H54 (cell line): ENCODE measurements around the gene COBL.

Source experiments
- DNase-seq: peaks from one replicate; pipeline ENCODE4 v3.0.0; 2011; ENCODE audit warnings: low spot score, mixed read lengths; ENCODE audit not compliant: insufficient read length
- FAIRE-seq: peaks from 3 replicates; lab custom pipeline; 2011; peaks lifted over from hg19 to GRCh38; lab: Jason Lieb, UNC
- POLR2A ChIP-seq: IDR thresholded peaks from 2 replicates; pipeline ENCODE4 v1.6.1; 2011; ENCODE audit warnings: low read depth, mild to moderate bottlenecking, low read length

Gene COBL

GRCh38 chr7:51288896-51289622 lies 27.6 kb downstream of the COBL start:
- TF ChIP-seq POLR2A: no peak
- FAIRE-seq: no peak
- DNase-seq: no peak

GRCh38 chr7:51286401-51286800 lies 30.2 kb downstream of the COBL start:
- TF ChIP-seq POLR2A: no peak
- no peak for DNase-seq
- no peak for FAIRE-seq

GRCh38 chr7:51280156-51280555 lies 36.5 kb downstream of the COBL start:
- DNase-seq (no peak), FAIRE-seq (no peak)
- TF ChIP-seq POLR2A: no peak

- FAIRE-seq (no peak), DNase-seq (no peak)
Measured at GRCh38 chr7:51279391-51280023, 37.1 kb downstream of the COBL start.

DNA sequence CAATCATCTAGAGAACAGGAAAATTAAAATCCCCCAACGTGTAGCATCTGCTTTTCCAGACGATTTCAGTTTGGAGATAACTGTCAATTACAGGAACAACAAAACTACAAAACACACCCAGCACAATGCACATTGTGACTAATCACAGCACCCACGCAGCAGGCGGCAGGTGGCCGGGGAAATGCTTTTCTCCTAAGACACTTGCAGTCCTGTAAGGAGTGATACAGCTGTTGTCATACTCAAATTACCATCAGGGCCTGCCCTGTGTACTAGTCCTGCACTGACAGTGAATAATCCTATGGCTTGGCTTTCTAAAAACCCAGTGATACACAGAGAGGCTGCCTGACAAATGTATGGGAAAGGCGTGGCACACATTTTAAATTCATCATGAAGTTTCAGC lies 37.8 kb downstream of the COBL start:
- no peak for TF ChIP-seq POLR2A
- FAIRE-seq (no peak), DNase-seq (no peak)

More at GRCh38 chr7:51279391-51280023, 37.1 kb downstream of the COBL start:
- TF ChIP-seq POLR2A: no peak

- FAIRE-seq (no peak), DNase-seq (no peak)
- no peak for TF ChIP-seq POLR2A
Measured at GRCh38 chr7:51276967-51277366, 39.6 kb downstream of the COBL start.

GRCh38 chr7:51276091-51276605 lies 40.5 kb downstream of the COBL start:
- no peak for TF ChIP-seq POLR2A
- DNase-seq (no peak), FAIRE-seq (no peak)

DNA sequence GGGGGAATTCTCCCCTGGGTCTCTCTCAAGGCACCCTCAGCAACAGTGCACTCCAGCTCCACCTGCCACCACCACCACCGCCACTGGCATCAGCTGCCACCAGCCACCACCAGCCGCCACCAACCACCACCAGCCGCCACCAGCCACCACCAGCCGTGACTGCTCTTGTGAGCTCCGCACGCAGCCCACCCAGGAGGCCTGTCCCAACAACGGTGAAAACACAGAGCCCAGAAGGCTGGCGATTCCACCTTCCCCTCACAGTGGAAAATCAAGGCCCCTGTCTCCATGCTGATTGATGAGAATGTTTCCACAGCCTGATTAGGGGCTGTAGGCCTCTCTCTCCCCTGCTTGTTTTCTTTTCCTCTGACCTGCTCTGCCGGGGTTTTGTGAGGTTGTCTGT lies 41.1 kb downstream of the COBL start:
- no peak for TF ChIP-seq POLR2A
- no peak for FAIRE-seq
- no peak for DNase-seq

- DNase-seq (no peak), FAIRE-seq (no peak)
- no peak for TF ChIP-seq POLR2A
Measured at GRCh38 chr7:51274955-51275354, 41.7 kb downstream of the COBL start.

DNA sequence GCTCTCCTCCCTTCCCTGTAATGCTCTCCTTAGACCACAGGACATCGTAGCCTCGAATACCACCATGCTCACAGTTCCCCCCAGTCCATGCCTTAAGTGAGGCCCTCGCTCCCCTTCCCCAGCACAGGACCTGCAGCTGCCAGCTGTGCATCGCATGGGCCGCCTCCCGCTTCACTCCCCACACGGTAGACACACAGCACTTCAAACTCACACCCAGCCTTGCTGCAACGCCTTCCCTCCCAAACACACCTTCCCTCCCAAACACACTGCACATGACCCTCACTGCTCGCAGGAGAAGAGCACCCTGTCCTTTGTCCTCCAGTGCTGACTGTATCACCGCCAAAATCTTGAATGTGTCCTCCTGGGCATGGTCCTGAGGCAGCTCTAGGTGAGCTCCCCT lies 42.6 kb downstream of the COBL start:
- no peak for TF ChIP-seq POLR2A
- FAIRE-seq: no peak
- DNase-seq: no peak

GRCh38 chr7:51273360-51273759 lies 43.2 kb downstream of the COBL start:
- TF ChIP-seq POLR2A: no peak
- FAIRE-seq: no peak

DNA sequence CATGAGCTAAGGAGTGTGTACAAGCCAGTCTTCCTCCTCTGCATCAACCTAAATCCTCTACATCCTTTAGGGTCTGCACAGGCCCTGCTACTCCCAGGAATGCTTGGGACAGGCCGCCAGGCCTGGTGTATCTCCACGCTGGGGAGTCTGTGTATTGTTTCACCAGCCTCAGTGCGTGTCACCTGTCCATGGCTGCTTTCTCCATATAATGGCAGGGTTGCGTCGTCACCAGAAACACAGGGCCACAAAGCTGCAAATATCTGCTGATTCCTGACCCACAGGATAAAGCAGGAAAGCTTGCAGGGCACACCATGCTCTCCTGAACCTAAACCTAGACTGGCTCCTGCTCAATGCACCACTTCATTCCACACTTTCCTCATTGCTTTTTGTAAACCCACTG lies 45.6 kb downstream of the COBL start:
- DNase-seq (no peak), FAIRE-seq (no peak)
- TF ChIP-seq POLR2A: no peak

More at GRCh38 chr7:51273360-51273759, 43.2 kb downstream of the COBL start:
- DNase-seq: no peak

- DNase-seq (no peak), FAIRE-seq (no peak)
Measured at GRCh38 chr7:51269911-51270310, 46.7 kb downstream of the COBL start.

GRCh38 chr7:51269321-51269720 lies 47.3 kb downstream of the COBL start:
- no peak for TF ChIP-seq POLR2A
- DNase-seq: no peak
- FAIRE-seq: no peak

More at GRCh38 chr7:51269911-51270310, 46.7 kb downstream of the COBL start:
- TF ChIP-seq POLR2A: no peak

GRCh38 chr7:51268859-51269258 lies 47.8 kb downstream of the COBL start:
- no peak for TF ChIP-seq POLR2A
- DNase-seq (no peak), FAIRE-seq (no peak)

DNA sequence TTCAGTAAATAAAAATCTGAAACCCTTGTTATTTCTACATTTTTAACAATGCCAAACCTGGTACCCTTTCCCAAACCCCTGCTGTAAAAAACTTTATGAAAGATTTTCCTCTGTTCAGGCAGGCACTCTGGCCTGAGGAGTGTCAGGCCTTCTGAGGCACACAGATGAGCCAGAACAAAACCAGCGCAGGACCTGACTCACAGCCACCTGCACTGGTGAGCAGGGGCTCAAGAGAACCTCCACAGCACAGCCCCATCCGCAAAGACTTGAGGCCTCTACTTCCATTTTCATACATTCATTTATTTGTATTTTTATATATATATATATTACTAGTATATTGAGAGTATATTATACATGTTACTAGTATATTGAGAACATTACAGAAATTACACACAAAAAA lies 49.4 kb downstream of the COBL start:
- FAIRE-seq: no peak
- no peak for DNase-seq
- TF ChIP-seq POLR2A: no peak
